ENCODE measurements around the gene EFCAB6. TPM values are rescaled to one million over a fixed set of nuclear protein-coding genes. Genes with fewer than 3 reads are reported as not detected.

The EFCAB6 gene
- total RNA-seq, 1 experiment from 2014 or later: 0.21 TPM

DNA sequence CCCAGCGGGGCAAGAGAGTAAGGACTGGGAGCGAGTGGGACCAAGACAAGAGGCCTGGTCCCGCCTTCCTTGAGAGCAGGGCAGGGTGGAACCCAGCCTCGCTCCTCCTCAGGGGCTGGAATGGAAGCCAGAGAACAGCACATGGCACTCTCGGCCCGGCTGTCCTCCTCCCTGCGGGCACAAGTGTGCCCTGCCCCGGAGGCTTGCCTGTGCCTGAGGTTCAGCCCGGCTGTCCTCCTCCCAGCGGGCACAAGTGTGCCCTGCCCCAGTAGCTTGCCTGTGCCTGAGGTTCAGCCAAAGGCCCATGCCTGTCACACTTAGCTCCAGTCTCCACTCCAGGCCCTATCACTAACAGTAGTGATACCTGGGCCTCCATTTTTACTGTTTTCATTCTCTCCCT lies 26.1 kb upstream of the EFCAB6 start:
- no peaks in the 10 kb centered on the region for H3K4me1 ChIP-seq (ENCODE audit: control insufficient read depth, insufficient read depth, low read length)
- TF ChIP-seq, protein P1, sequence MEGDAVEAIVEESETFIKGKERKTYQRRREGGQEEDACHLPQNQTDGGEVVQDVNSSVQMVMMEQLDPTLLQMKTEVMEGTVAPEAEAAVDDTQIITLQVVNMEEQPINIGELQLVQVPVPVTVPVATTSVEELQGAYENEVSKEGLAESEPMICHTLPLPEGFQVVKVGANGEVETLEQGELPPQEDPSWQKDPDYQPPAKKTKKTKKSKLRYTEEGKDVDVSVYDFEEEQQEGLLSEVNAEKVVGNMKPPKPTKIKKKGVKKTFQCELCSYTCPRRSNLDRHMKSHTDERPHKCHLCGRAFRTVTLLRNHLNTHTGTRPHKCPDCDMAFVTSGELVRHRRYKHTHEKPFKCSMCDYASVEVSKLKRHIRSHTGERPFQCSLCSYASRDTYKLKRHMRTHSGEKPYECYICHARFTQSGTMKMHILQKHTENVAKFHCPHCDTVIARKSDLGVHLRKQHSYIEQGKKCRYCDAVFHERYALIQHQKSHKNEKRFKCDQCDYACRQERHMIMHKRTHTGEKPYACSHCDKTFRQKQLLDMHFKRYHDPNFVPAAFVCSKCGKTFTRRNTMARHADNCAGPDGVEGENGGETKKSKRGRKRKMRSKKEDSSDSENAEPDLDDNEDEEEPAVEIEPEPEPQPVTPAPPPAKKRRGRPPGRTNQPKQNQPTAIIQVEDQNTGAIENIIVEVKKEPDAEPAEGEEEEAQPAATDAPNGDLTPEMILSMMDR (IDR thresholded peaks at IDR 0.05): no peak
- TF ChIP-seq POLR2AphosphoS5 (IDR thresholded peaks at IDR 0.05; ENCODE audit: low read depth, low read length): no peak
- TF ChIP-seq REST (IDR thresholded peaks at IDR 0.05; ENCODE audit: insufficient read depth in 1 of 2, low read depth in 2 of 2, low read length in 1 of 2): no peak
- no peak for TF ChIP-seq TCF7L2 (IDR thresholded peaks at IDR 0.05; ENCODE audit: low read depth, low read length)
- no peak for TF ChIP-seq SIN3A (IDR thresholded peaks at IDR 0.05; ENCODE audit: borderline replicate concordance, insufficient read depth, low read depth, low read length)
- H3K4me3 ChIP-seq (ENCODE audit: low read depth in 2 of 2, low read length in 2 of 2): no peak overlapping the region
- no peak overlapping the region for H3K27ac ChIP-seq (ENCODE audit: low read length)
- ChIA-PET POLR2A (no interaction called here), CTCF (no interaction called here)
- intact Hi-C loops (cut with micrococcal nuclease; ENCODE audit: unreplicated experiment): no loop called here
- no peaks in the 10 kb centered on the region for H3K36me3 ChIP-seq (ENCODE audit: control insufficient read depth, insufficient read depth, low read length)
- H3K27me3 ChIP-seq (ENCODE audit: control insufficient read depth, insufficient read depth, low read length): no peaks in the 10 kb centered on the region
- H3K9me3 ChIP-seq (ENCODE audit: control insufficient read depth, insufficient read depth, low read depth, low read length): no peaks in the 10 kb centered on the region
- ATAC-seq: no peak
- no TSS peak for BruUV-seq (replicated peaks)
- in situ Hi-C loops (cut with HindIII; ENCODE audit: low pct_unique_long_range_greater_than_20kb, low sequenced_read_pairs): no loop called here
- no peak for DNase-seq (ENCODE audit: low read depth, low spot score)

DNA sequence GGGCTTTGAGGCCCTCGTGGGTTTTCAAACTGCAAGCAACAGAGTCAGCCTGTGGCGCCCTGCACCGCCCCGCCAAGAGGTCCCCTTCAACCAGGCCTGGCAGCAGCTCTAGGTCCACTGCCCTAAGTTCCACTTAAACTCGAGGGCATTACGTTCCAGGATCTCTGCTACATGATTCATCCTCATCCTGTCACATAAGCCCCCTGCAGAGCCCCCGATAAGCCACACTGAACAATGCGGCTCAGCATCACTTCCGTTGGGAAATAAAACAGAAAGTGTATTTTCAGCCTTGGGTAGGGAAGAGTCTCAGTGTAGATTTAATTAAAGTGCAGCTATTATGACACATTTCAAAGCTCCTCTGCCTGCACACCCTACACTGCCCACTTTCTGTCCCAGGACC lies 25.6 kb upstream of the EFCAB6 start:
- no peak for TF ChIP-seq POLR2AphosphoS5 (IDR thresholded peaks at IDR 0.05; ENCODE audit: low read depth, low read length)
- intact Hi-C loops (cut with micrococcal nuclease; ENCODE audit: unreplicated experiment): no loop called here
- Histone ChIP-seq H3K9me3 (ENCODE audit: control insufficient read depth, insufficient read depth, low read depth, low read length) (no peaks in the 10 kb centered on the region), H3K36me3 (ENCODE audit: control insufficient read depth, insufficient read depth, low read length) (no peaks in the 10 kb centered on the region), H3K27ac (ENCODE audit: low read length) (no peak overlapping the region), H3K27me3 (ENCODE audit: control insufficient read depth, insufficient read depth, low read length) (no peaks in the 10 kb centered on the region), H3K4me1 (ENCODE audit: control insufficient read depth, insufficient read depth, low read length) (no peaks in the 10 kb centered on the region), H3K4me3 (ENCODE audit: low read depth in 2 of 2, low read length in 2 of 2) (no peak overlapping the region)
- BruUV-seq (replicated peaks): no TSS peak
- CTCF ChIA-PET: no interaction called here
- DNase-seq (ENCODE audit: low read depth, low spot score): no peak
- ATAC-seq: no peak
- POLR2A ChIA-PET: no interaction called here
- in situ Hi-C loops (cut with HindIII; ENCODE audit: low pct_unique_long_range_greater_than_20kb, low sequenced_read_pairs): no loop called here

DNA sequence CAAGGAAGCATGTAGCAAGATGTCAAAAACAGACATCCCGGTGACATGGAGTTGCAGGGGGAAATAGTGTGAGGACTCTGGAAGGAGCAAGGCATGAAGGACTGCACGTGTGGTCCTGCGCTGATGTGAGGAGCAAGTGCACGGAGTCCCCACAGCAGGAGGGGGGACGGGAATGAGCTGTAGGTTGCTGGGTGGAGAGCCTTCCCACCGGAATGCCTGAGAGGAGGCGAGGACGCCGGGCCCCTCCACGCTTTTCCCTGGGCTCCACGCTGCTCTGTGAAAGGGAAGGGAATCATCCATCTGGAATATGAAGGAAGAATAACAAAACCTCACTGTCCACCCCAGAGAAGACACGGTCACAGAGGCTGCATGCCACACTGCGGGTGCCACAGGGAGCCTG lies 23.6 kb upstream of the EFCAB6 start:
- TF ChIP-seq POLR2AphosphoS5 (IDR thresholded peaks at IDR 0.05; ENCODE audit: low read depth, low read length): no peak
- TF ChIP-seq TCF7L2 (IDR thresholded peaks at IDR 0.05; ENCODE audit: low read depth, low read length): no peak
- TF ChIP-seq, protein P1 (IDR thresholded peaks at IDR 0.05): no peak
- TF ChIP-seq SIN3A (IDR thresholded peaks at IDR 0.05; ENCODE audit: borderline replicate concordance, insufficient read depth, low read depth, low read length): no peak
- no peak for DNase-seq (ENCODE audit: low read depth, low spot score)
- Histone ChIP-seq H3K27me3 (ENCODE audit: control insufficient read depth, insufficient read depth, low read length) (no peaks in the 10 kb centered on the region), H3K4me1 (ENCODE audit: control insufficient read depth, insufficient read depth, low read length) (no peaks in the 10 kb centered on the region), H3K36me3 (ENCODE audit: control insufficient read depth, insufficient read depth, low read length) (no peaks in the 10 kb centered on the region), H3K4me3 (ENCODE audit: low read depth in 2 of 2, low read length in 2 of 2) (no peak overlapping the region), H3K9me3 (ENCODE audit: control insufficient read depth, insufficient read depth, low read depth, low read length) (no peaks in the 10 kb centered on the region), H3K27ac (ENCODE audit: low read length) (no peak overlapping the region)
- intact Hi-C loops (cut with micrococcal nuclease; ENCODE audit: unreplicated experiment) (no loop called here), in situ Hi-C loops (cut with HindIII; ENCODE audit: low pct_unique_long_range_greater_than_20kb, low sequenced_read_pairs) (no loop called here)
- ChIA-PET POLR2A (no interaction called here), CTCF (no interaction called here)
- BruUV-seq (replicated peaks): no TSS peak
- no peak for ATAC-seq
